ENCODE data around the gene RNF25. TPM values are rescaled to one million over a fixed set of nuclear protein-coding genes. Genes with fewer than 3 reads are reported as not detected.

RNF25 gene
- total RNA-seq (10 to 100 TPM; 18.0 to 18.6 TPM), total RNA-seq (10.1 to 39.0 (median 23.9) reads per million in 172 experiments)
- polyA plus RNA-seq (2013, experiment 1 of 2), result 17.0 TPM
- polyA plus RNA-seq (2013, experiment 2 of 2), result 21.4 TPM

GRCh38 chr2:218671654-218672566 lies at the start of gene RNF25, which contains the start of gene STK36:
Gene RNF25 (minus strand): TSS chr2:218672002. CDS start chr2:218671970, 32 bp downstream.
Gene STK36 (plus strand): TSS chr2:218672086. CDS start chr2:218672830, 744 bp downstream.
- Mint-ChIP-seq H3K36me3 (ENCODE audit: low read depth) (peaks cover 38% of the 10 kb centered on the region), H3K27me3 (no peaks in the 10 kb centered on the region), H3K9me3 (no peaks in the 10 kb centered on the region), H3K4me1 (ENCODE audit: low read depth) (peaks cover 25% of the 10 kb centered on the region), H3K4me3 (peak within 1 kb of the TSS; percentile 98), H3K27ac (peak within 1 kb of the TSS; percentile 96)
- Histone ChIP-seq H3K27me3 (ENCODE audit: control insufficient read depth in 1 of 2, insufficient read depth in 2 of 2, low read length in 2 of 2) (no peaks in the 10 kb centered on the region), H3K4me3 (ENCODE audit: low read length) (peak within 1 kb of the TSS; percentile 81), H3K4me1 (ENCODE audit: insufficient read depth, low read length) (peaks cover 17% of the 10 kb centered on the region), H3K9me3 (ENCODE audit: control insufficient read depth in 1 of 2, insufficient read depth in 1 of 2, low read length in 2 of 2) (no peaks in the 10 kb centered on the region), H3K36me3 (ENCODE audit: insufficient read depth, low read length) (peaks cover 22% of the 10 kb centered on the region), H3K27ac (ENCODE audit: low read depth in 1 of 2, low read length in 2 of 2) (peak within 1 kb of the TSS; percentile 54 to 81)
- CTCF ChIA-PET, result interaction anchor here (1.5 to 4.2 kb wide), 3 partner anchors 13 to 176 kb away, joined by 8 to 20 read pairs (median 12); partner anchors contain the start of genes BCS1L, TTLL4 and ZNF142
- peak; percentile 93 for ATAC-seq (ENCODE audit: poor library complexity)
- intact Hi-C loops (cut with DNase I, micrococcal nuclease), result loop anchor here (1.0 to 5.0 kb wide), 5 partner anchors 12 to 105 kb away; partner anchors contain the start of genes BCS1L (in 1 of the 2), CNOT9 (in 1 of the 2), TTLL4 (in 1 of the 2) and USP37 (in 1 of the 2)
- TF ChIP-seq CTCF (IDR thresholded peaks at IDR 0.05), result no peak
- POLR2A ChIA-PET, result interaction anchor here (0.8 to 4.5 kb wide), 7 partner anchors 12 to 607 kb away, joined by 3 to 84 read pairs (median 6); partner anchors contain the start of genes AAMP, BCS1L, DNAJB2 and PNKD
- DNase-seq, result peak; percentile 69 to 92 (median 77)

- ATAC-seq (ENCODE audit: poor library complexity) (no peak), DNase-seq (no peak)
- Mint-ChIP-seq H3K27me3 (no peaks in the 10 kb centered on the region), H3K4me3 (no peak overlapping the region), H3K27ac (no peak overlapping the region), H3K36me3 (ENCODE audit: low read depth) (peaks cover 38% of the 10 kb centered on the region), H3K9me3 (no peaks in the 10 kb centered on the region), H3K4me1 (ENCODE audit: low read depth) (peaks cover 25% of the 10 kb centered on the region)
- TF ChIP-seq CTCF (IDR thresholded peaks at IDR 0.05), result no peak
- intact Hi-C loops (cut with DNase I, micrococcal nuclease), result no loop called here
- H3K27ac ChIP-seq (ENCODE audit: low read depth in 1 of 2, low read length in 2 of 2), result no peak overlapping the region
- ChIA-PET CTCF (interaction anchor here (2.2 kb wide), 1 partner anchor 11 kb away, joined by 9 read pairs; the partner anchor contains the start of gene TTLL4), POLR2A (interaction anchor here (1.6 kb wide), 1 partner anchor 11 kb away, joined by 6 read pairs; the partner anchor contains the start of gene TTLL4)
- H3K4me3 ChIP-seq (ENCODE audit: low read length), result no peak overlapping the region
- H3K9me3 ChIP-seq (ENCODE audit: control insufficient read depth in 1 of 2, insufficient read depth in 1 of 2, low read length in 2 of 2), result peaks cover 12 to 16% of the 10 kb centered on the region in 2 experiments
- peaks cover 4% of the 10 kb centered on the region for H3K4me1 ChIP-seq (ENCODE audit: insufficient read depth, low read length)
- H3K36me3 ChIP-seq (ENCODE audit: insufficient read depth, low read length), result no peaks in the 10 kb centered on the region
- no peaks in the 10 kb centered on the region for H3K27me3 ChIP-seq (ENCODE audit: control insufficient read depth in 1 of 2, insufficient read depth in 2 of 2, low read length in 2 of 2)
Measured at GRCh38 chr2:218721488-218721887, 49.7 kb upstream of the RNF25 start.

Measured in CD4-positive, alpha-beta T cell (primary cell).